Activated T-cell treated with anti-CD3 and anti-CD28 coated beads, Interleukin-2, amount 50 U/mL, for 48 hours (primary cell): ENCODE data around the gene PSMG4.
A peak's percentile ranks its signal among the peaks of the same experiment; 100 is the strongest.

ENCODE experiments used
- DNase-seq, 2 experiments: peaks; one replicate each; pipeline ENCODE4 v3.0.0-alpha.2; 2020

Gene PSMG4

GRCh38 chr6:3252861-3253596, 5.7 kb upstream of the PSMG4 start:
- no peak for DNase-seq

GRCh38 chr6:3253597-3253961, 5.2 kb upstream of the PSMG4 start:
- no peak for DNase-seq

DNA sequence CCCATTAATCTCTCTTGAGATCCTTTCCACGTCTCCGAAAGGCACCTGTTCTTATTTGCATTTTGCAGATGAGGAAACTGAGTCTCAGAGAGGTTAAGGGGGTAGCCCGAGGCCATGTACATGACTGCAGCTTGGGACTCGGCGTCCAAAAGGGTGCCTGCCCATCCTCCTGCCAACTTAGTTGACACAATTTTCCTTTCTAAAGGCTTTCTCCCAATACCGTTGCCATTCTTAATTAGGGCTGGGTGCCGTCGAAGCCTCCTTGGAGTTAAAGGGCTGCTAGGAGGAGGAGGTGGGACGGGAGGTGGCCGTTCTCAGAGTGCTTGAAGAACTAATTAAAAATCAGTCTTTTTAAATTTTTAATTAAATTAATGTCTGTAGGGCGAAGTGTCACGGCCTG, 546 bp upstream of the PSMG4 start:
- DNase-seq = no peak

DNA sequence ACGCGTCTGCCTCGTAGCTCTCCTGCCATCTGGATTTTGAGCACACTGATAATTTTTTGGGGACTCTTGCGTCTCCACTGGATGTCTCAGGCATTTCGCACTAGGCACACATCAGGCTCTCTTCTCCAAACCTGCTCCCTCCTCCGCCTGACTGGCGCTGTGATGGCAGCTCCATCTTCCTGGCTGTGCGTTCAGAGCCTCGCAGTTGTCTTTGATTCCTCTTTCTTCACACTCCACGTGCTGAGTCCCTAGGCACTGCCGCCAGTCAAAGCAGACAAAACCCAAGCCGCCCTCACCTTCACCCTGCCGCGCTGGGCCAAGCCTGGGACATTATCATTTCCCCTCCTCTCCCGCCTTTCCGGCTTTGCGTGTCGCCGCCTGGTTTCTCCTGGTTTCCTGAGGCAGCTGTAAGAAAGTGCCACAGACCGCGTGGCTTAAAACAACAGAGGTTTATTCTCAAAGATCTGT, 778 bp downstream of the PSMG4 start:
- peak; percentile 57 to 63 for DNase-seq

DNA sequence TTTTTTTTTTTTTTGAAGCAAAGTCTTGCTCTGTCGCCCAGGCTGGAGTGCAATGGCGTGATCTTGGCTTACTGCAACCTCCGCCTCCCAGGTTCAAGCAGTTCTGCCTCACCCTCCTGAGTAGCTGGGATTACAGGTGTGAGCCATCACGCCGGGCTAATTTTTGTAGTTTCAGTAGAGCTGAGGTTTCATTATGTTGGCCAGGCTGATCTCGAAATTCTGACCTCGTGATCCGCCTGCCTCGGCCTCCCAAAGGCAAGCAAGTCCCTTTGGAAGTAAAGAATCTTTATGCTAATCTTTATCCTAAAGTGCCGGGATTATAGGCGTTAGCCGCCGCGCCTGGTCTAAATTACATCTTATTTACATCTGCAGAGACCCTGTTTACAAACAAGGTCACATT, 1.5 kb downstream of the PSMG4 start:
- no peak for DNase-seq

DNA sequence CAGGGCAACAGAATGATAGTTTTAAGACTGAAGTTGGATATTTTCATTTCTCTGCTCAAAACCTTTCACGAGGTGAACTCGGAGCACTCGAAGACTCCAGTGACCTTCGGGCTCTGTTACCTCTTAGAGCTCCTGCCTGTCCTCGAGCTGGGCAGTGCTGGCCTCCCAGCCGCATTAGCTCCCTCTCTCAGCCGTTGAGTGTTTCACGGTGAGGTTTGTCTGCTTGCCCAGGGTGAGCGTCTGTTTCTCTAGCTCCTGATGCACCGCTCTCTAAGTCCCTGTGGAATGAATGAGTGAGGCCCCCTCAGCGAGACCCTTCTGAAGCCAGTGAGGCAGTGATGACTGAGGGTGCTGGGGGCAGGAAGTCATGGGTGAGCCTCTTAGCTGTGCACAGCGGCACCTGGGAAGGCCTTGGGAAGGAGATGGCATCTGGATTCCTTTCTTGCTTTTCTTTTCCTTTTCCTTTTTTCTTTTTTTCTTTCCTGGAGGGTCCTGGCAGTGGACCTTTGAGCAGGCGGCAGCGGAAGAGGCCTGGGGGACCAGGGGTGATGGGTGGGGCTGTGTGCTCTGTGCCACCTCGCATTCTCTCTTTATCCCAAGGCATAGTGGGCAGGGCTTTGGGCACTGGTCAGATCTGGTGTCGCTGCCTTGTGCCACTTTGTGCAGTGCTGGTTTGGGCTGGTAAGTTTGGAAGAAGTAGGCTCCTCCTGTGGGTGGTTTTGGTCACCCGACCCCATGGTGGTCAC, 2.2 kb downstream of the PSMG4 start:
- no peak for DNase-seq

DNA sequence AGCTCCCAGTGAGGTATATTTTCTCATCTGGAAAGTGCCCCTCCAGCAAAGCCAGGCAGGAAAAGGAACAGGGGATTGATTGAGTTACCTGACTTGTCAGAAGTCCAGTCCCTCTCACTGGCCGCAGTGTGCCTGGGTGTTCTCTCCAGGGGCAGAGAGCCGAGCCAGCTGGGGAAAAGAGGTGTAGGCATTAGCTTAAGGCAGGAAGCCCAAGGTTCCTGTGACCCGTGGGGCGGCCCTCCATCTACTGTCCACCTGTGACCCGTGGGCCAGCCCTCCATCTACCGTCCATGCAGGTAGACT, 2.7 kb downstream of the PSMG4 start:
- no peak for DNase-seq

DNA sequence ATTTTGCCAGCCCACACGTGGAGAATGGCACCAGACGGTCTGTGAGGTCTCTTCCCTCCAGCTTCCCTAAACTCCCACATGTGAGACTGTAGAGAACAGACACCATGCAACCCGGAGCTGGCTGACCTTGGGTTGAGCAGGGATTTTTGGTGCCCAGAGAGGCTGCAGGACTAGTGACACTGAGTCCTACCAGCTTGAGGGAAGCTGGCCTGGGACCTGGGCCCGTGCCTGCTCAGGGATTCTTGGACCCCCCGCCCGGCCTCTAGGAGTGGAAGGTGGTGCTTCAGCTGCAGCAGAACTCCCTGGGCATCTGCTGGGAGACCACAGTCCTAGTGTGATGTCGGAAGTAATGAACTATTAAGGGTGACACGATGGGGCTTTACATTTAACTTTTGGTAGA, 3.2 kb downstream of the PSMG4 start:
- no peak for DNase-seq

DNA sequence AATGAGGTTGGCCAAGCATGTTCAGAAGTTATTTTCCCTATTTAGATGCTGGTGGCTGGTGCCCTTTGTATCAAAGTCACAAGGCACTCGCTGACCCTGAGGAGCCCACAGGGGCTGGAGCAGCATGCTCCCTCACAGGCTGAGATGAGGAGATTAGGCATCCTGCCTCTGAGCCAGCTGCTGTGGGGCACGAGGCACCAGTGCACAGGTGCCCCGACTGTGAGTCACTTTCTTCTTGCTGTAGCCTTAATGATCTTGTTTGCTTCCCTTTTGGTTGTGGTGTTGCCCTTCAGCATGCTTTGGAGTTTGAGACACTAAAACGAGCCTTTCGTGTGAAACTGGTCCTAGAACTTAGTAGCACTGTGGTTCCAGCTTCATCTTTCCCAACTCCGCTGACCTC, 4.3 kb downstream of the PSMG4 start:
- DNase-seq = no peak

- no peak for DNase-seq
Observed at GRCh38 chr6:3264356-3264755, 5.6 kb downstream of the PSMG4 start.

GRCh38 chr6:3265671-3266070, 6.9 kb downstream of the PSMG4 start:
- DNase-seq = no peak

DNA sequence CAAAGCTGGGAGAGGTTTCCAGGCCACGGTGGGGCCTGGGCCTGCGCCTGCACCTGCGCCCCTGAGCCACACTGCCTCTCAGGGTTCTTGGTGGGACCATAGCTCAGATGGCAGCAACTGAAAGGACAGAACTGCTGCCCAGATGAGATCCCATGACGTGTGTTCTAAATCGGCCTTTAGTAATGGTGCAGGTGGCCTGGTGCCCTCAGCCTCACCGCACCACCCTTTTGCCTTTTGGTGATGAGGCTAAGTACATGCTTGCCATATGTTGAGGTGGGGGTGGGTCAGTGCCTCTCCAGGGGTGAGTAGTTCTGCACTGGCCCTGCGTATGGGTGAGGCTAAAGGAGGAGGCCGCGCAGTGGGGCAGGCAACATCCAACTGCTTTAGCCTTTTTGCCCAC, 7.4 kb downstream of the PSMG4 start:
- DNase-seq = no peak

GRCh38 chr6:3267162-3267561, 8.4 kb downstream of the PSMG4 start:
- DNase-seq = no peak

DNA sequence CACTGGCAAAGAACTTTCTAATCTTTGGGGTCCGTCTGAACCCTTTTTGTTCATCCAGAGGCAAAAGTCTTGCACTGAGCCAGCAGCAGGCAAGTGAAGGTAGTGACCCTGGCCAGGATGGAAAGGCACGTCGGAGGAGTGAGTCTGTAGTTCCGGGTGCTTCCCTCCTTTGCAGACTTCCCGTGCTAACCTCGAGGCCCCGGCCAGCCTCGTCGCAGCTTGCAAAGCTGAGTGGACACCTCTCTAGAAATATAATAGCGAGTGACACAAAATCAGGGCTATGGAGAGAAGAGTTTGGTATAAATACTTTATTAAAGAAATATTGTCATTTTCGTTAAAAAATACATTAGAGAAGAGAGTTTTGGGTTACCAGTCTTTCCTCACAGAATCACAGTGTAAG, 9.9 kb downstream of the PSMG4 start:
- no peak for DNase-seq

DNA sequence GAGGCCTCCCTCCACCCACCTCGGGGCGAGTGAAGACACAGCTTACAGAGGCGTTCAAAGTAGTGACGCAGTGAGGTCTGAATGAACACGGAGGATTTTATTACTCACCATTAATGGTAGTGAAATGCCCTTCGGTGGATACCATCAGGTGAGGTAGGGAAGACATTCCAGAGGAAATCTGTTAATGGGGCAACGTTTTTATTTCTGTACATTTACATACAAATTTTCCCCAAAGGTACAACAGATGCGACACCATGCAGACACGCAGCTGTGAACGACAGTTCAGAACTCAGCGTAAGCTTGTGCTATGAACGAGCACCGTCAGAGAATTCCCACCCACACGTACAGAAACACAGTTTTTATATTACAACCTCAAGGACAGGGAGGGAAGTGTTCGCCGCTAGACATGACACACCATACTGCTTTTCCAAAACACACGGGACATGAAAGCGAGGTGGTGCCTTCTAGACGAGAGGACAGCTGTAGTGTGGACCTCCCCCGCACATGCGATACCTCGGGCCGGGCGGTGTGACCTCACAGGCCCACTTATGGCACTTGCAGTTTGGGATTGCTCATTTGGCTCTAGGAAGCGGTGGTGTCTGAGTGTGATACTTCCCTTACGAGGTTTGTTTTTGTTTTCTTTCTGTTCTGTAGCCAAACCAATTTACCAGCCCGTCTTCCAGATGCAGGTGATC, 10.7 kb downstream of the PSMG4 start:
- no peak for DNase-seq

- no peak for DNase-seq
Observed at GRCh38 chr6:3270258-3270657, 11.5 kb downstream of the PSMG4 start.

DNA sequence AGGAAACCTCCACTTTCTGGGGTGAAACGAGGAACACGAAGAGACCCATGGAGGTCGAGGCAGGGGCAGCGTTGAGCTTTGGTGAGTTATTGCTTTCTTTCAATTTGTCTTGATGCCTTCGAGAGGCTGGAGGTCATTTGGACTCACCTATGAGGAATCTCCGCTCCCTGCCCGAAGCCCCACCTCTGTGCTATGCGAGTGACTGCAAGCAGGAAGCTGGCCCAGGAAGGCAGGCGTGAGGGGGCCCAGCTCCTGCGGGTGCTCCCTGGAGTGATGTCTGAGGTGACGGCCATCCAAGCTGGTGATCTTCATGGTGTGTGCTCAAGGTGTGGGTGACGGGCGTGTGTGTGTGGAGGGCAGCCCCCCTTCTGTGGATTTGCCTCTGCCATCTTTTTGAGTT, 13.0 kb downstream of the PSMG4 start:
- DNase-seq = no peak

DNA sequence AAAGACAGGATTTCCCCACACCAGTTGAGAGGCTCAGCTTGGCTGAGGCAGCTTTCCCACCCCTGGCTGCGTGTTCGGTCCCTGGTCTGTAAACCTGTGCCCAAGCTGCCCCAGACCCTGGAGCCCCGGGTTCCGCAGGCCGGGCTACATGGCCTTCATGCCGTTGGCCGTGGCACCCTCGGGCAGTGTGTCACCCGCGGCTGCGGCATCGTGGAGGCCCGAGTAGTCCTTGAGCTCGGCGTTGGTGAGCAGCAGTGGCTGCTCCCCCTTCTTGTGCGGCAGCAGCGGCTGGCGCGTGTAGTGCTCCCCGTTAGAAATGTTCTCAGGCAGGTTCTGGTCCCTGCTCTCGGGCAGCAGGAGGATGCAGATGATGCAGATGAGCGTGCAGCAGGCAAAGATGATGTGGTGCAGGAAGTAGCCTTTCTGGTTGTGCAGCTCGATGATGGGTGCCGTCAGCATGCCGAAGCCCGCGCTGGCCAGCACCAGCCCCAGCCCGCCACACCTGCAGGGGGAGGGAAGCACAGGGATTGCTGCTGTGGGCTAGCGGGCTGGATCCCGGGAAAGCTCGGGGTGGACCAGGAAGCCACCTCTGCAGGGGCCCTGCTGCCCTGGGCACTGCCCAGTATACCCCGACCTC, 14.3 kb downstream of the PSMG4 start:
- no peak for DNase-seq

GRCh38 chr6:3273707-3274521, 15.2 kb downstream of the PSMG4 start:
- no peak for DNase-seq

DNA sequence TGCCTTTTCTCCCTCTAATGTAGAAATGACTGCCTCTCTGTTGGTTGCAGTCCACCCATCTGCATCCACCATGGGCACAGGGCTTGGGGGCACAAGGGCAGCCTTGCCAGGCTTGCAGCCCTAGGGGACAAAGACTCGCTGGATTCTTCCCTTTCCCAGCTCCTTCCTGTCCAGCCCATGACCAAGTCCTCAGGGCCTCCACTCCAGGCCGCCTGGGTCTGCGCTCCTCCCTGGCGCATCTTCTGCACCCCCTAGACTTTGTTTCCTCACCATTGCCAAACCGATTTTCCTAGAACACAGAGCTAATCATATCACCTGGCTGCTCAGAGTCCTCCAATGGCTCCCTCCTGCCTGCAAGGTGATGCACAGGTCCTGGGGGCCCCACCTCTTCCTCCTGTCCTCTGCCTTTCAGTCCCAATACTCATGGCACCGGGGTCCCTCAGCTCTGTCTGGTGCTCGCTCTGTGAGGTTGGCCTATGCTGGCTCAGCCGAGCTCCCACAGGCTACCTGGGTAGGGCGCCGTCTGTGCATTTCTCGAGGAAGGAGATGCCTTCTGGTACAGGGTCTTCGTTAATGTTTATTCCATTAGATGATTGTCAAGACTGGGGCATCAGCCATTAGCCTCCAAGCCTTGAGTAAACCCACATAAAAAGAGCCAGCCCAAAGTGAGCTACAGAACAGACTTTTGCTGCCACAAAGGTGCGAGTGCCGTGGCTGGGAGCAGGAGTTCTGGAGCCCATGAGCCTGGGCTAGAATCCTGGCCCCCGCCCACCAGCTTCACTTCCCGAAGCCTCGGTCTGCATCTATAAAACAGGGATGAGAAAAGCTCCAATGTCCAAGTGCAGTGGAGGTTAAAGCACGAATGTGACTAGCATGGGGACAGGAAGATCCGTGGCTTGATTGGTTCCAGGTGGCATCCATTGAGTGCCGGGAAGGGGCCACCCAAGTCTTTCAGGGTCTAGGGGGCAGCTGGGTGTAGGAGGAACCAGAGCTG, 17.7 kb downstream of the PSMG4 start:
- no peak for DNase-seq

GRCh38 chr6:3277251-3277650, 18.5 kb downstream of the PSMG4 start:
- DNase-seq = no peak
